Hepatocyte (in vitro differentiated cells): Measurements from ENCODE around the gene CD22.

Experiments used
- CTCF ChIP-seq: fragments of 200-600 bp; sonication (generic); IDR thresholded peaks from 2 replicates; pipeline ENCODE4 v1.5.1; 2016; ENCODE audit warnings: antibody characterized with exemption, mild to moderate bottlenecking; ENCODE audit not compliant: poor library complexity
- EZH2 ChIP-seq: fragments of 200-600 bp; sonication (generic); IDR thresholded peaks from 2 replicates; pipeline ENCODE4 v1.6.1; 2016; ENCODE audit warnings: antibody characterized with exemption, mild to moderate bottlenecking, borderline replicate concordance
- EZH2phosphoT487 ChIP-seq: fragments of 200-600 bp; sonication (generic); IDR thresholded peaks from one replicate; pipeline ENCODE4 v1.6.1; 2018; ENCODE audit warnings: antibody characterized with exemption, mild to moderate bottlenecking, low read depth, moderate library complexity; ENCODE audit not compliant: unreplicated experiment, severe bottlenecking

- no peak for TF ChIP-seq EZH2
- no peak for TF ChIP-seq CTCF
- TF ChIP-seq EZH2phosphoT487: no peak
Observed at GRCh38 chr19:35327642-35328041, 1.3 kb upstream of the CD22 start.
